GF-D8 (cell line): ENCODE measurements around the gene LRRC37A3.
A peak's percentile ranks its signal among the peaks of the same experiment; 100 is the strongest.
"Not testable (repeated sequence)": the region's sequence is repeated elsewhere in the genome, so short reads cannot be mapped to it uniquely, and the experiment has no call there.

Experiments
- DNase-seq: peaks from one replicate; lab custom pipeline; 2025; lab: John Stamatoyannopoulos, UW

LRRC37A3 gene

GRCh38 chr17:64919289-64920025 is at the start of gene LRRC37A3:
Gene LRRC37A3 (minus strand): TSS chr17:64919478. CDS start chr17:64897257, 22,221 bp downstream.
- DNase-seq: peak; percentile 77

GRCh38 chr17:64965873-64966287 is 46.6 kb upstream of the LRRC37A3 start:
- peak; percentile 88 for DNase-seq

GRCh38 chr17:64965256-64965872 is 46.1 kb upstream of the LRRC37A3 start:
- DNase-seq: peak; percentile 51

- DNase-seq: no peak
These were observed 45.5 kb upstream of the LRRC37A3 start for GRCh38 chr17:64964796-64965195.

- not testable (repeated sequence) for DNase-seq
These were observed 44.5 kb upstream of the LRRC37A3 start for GRCh38 chr17:64963814-64964213.

DNA sequence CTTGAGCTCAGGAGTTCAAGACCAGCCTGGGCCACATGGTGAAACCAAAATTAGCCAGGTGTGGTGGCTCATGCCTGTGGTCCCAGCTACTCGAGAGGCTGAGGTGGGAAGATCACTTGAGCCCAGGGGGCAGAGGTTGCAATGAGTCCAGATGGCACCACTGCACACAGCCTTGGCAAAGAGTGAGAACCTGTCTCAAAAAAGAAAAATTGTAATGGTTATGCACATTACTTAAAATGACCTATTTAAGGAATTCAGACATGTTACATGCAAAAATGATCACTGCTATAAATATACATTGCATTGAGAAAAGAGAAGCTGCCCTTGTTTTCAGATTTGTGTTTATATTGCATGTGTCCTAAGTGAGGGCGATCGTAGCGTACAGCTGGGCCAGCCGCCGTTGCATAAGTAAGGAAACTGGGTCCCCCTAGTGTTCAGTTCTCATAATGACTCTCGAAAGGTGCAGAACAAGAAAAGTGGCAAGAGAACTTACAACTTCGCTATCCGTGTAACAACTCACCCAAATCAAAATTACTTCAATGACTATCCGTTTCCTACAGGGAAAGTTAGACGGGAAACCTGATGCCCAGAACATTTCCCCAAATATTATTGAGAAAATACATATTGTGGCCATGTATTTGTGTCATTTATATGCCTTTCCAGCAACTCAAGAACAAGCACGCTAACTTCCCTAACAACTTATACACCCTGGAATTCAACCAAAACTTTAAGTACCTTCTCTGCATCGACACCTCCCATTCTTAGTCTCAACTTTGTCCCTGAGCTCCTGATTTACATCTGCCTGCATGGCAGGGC is 42.5 kb upstream of the LRRC37A3 start:
- peak; percentile 54 for DNase-seq

- DNase-seq: no peak
These were observed 32.6 kb upstream of the LRRC37A3 start for GRCh38 chr17:64951877-64952276.

DNA sequence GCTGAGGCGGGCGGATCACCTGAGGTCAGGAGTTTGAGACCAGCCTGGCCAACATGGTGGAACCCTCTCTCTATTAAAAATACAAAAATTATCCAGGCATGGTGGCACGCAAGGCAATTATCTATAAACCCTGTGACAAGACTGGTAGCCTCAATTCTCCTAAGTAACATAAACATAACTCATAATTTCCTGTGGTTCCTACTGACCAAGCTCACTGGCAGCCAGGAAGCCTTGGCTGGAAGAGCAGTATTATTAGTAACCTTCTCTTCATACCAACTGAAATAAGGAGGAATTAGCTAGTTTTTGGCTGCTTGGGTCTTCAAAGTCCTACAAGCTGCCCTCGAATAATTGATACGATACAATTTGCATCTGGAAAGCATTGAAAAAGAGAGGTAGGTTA is 31.6 kb upstream of the LRRC37A3 start:
- no peak for DNase-seq

DNA sequence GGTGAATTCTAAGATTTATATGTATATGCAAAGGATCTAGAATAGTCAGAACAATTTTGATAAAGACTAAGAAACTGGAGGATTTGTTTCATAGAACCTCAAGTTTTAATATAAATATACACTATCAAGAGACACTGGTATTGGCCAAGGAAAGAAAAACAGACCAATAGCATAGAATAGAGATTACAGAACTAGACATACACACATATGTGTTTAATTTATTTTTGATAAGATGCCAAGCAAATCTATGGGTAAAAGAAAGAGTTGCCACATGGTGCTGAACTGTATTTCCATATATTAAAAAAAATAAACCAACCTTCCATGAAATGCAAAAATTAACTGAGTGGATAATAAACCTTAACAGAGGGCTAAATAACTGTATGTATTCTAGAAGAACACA is 27.9 kb upstream of the LRRC37A3 start:
- no peak for DNase-seq

- no peak for DNase-seq
These were observed 22.5 kb upstream of the LRRC37A3 start for GRCh38 chr17:64941761-64942160.

GRCh38 chr17:64941045-64941444 is 21.8 kb upstream of the LRRC37A3 start:
- no peak for DNase-seq

- DNase-seq: no peak
These were observed 20.8 kb upstream of the LRRC37A3 start for GRCh38 chr17:64940055-64940454.

- DNase-seq: no peak
These were observed 19.7 kb upstream of the LRRC37A3 start for GRCh38 chr17:64938925-64939474.

DNA sequence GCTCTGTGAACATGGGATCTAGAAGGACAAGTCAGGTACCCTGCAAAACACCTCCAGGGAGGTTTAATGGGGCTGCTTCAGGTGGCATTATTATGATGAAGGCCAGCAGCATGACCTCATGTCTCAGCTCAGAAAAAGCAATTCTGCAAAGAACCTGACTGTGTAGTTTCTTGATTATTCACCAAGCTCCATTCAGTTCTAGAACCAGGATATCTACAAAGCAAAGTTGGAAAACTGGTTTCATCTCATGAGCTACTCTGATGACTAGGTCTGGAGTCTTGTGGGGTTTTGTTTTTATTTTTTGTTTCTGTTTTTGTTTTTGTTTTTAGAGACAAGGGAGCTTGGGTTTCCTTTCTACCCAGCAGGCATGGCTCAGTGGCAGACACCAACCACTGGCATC is 19.0 kb upstream of the LRRC37A3 start:
- DNase-seq: no peak

DNA sequence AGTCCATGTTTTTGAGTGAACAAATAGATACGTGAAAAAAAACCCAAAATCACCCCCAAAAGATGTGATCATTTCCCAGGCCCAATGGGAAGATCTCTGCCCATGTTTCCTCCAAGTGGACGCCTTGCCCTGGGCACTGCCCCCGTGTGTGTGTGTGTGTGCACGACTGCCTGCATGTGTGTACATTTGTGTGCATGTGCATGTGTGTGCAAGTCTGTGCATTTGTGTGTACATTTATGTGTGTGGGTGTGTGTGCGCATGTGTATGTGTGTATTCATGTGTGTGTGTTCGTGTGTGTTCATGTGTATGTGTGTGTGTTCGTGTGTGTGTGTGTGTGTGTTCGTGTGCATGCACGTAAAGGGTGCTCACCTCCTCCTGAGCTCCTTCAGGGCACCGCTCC is 16.8 kb upstream of the LRRC37A3 start:
- DNase-seq: no peak

DNA sequence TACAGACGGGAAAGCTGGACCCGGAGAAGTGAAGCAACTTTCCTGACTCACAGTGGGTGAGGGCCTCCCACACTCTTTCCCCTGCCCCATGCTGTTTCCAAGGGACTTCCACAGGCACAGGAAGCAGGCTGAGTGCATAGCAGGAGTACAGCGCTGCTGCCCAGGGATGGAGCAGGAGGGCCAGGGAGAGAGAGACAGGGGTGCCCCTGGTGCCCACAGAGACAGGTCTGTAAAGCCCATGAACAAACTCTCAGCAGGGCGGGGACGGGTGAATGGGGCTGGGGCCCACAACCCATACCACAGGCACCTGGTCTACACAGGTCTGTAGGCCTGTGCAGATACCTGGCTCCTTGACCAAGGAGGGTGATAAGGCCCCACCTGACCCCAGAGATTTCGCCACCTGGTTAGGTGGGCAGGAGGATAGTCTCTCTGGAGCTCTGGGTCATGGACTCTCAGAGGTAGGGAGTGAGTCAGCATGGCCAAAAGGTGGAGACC is 15.1 kb upstream of the LRRC37A3 start:
- DNase-seq: not testable (repeated sequence)

GRCh38 chr17:64932850-64933249 is 13.6 kb upstream of the LRRC37A3 start:
- not testable (repeated sequence) for DNase-seq

DNA sequence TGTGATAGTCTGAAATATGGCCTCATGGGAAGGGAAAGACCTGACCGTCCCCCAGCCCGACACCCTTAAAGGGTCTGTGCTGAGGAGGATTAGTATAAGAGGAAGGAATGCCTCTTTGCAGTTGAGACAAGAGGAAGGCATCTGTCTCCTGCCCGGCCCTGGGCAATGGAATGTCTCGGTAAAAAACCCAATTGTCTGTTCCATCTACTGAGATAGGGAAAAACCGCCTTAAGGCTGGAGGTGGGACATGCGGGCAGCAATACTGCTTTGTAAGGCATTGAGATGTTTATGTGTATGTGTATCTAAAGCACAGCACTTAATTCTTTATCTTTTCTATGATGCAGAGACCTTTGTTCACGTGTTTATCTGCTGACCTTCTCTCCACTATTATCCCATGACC is 11.1 kb upstream of the LRRC37A3 start:
- not testable (repeated sequence) for DNase-seq

DNA sequence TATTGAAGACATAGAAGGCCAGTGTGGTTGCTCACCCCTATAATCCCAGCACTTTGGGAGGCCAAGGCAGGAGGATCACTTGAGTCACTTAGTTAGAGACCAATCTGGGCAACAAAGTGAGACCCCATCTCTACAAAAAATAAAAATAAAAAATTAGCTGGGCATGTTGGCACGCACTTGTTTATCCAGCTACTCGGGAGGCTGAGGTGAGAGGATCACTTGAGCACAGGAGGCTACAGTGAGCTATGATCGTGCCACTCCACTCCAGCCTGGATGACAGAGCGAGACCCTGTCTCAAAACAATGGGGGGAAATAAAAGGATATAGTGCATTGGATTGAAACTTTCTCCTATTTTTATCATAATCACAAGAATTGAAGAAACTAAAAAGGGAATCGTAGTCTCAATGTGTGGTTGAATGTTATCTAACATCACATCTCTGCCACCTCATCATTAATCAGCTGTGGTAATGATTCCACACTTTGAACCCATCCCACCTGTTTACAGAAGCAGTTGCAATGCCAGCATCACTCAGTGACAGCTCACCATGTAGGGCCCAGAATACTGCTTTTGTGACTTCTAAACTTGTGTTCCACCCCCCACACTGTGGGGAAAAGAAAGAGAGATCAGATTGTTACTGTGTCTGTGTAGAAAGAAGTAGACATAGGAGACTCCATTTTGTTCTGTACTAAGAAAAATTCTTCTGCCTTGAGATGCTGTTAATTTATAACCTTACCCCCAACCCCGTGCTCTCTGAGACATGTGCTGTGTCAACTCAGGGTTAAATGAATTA is 10.3 kb upstream of the LRRC37A3 start:
- not testable (repeated sequence) for DNase-seq

DNA sequence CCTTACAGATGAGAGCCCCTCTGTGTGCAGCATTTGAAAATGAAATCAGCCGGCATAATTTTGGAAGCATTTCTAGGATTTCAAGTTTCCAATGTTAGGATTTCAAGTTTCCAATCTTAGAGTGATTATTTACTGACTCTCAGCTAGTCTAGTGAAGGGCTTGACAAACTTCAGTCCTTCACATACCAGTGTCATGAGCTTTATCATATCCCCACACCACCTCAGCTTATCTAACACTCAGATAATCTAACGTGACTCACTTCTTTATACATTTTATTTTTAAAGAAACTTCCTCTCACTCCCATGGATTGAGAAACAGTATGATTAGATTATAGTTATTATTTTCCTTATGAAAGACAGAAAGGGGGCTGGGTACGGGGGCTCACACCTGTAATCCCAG is 9.4 kb upstream of the LRRC37A3 start:
- not testable (repeated sequence) for DNase-seq

- DNase-seq: peak; percentile 33
These were observed 8.2 kb upstream of the LRRC37A3 start for GRCh38 chr17:64927444-64927843.
